OCI-LY3 (cell line): ENCODE data around the gene PLD4.

Experiments used
- CTCF ChIP-seq: fragments of 200-600, 300-600 bp; sonication (generic); IDR thresholded peaks from 2 replicates; pipeline ENCODE4 v1.5.1; 2014; ENCODE audit warnings: antibody characterized with exemption, low read length, low read depth
- EZH2phosphoT487 ChIP-seq: fragments of 200-600 bp; shearing (Covaris generic); IDR thresholded peaks from 2 replicates; pipeline ENCODE4 v1.6.1; 2018; ENCODE audit warnings: antibody characterized with exemption, mixed run types, low read depth

DNA sequence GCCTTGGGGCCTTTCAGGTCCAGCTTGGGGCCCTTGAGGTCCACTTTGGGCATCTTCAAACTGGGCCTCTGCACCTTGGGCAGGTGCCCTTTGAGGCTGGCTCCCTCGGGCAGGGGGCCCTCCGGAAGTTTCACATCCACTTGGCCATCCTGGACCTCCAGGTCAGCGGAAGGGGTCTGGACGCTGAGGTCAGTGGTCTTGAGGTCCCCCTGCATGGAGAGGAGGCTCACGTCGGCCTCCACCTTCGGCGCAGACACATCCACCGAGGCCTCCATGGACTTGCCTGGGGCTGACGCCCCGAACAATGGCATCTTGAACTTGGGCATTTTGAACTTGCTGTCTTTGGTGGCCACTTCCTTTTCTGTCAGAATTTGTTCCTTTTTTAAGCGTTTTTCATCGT lies 28.4 kb downstream of the PLD4 start:
- TF ChIP-seq CTCF (no peak), EZH2phosphoT487 (no peak)
